HuH-7.5 (cell line): ENCODE measurements around the gene NXN.
"Not testable (repeated sequence)": the region's sequence is repeated elsewhere in the genome, so short reads cannot be mapped to it uniquely, and the experiment has no call there.

Source experiments
- DNase-seq: peaks from one replicate; pipeline ENCODE4 v3.0.0; 2011; ENCODE audit warnings: low spot score

The NXN gene

DNA sequence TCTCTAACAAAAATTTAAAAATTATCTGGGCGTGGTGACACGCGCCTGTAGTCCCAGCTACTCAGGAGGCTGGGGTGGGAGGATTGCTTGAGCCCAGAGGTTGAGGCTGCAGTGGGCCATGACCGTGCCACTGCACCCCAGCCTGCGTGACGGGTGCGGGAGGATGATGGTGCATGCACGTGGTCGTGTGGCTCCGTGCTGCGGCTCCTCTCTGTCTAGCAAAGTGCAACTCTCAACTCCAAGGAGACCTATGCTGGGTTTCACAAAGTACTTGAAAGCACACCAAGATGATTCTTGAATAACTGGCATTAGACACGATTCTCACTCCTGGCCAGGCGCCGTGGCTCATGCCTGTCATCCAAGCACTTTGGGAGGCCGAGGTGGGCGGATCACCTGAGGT is 25.8 kb downstream of the NXN start:
- no peak for DNase-seq

GRCh38 chr17:952592-952991 is 27.0 kb downstream of the NXN start:
- DNase-seq: not testable (repeated sequence)

DNA sequence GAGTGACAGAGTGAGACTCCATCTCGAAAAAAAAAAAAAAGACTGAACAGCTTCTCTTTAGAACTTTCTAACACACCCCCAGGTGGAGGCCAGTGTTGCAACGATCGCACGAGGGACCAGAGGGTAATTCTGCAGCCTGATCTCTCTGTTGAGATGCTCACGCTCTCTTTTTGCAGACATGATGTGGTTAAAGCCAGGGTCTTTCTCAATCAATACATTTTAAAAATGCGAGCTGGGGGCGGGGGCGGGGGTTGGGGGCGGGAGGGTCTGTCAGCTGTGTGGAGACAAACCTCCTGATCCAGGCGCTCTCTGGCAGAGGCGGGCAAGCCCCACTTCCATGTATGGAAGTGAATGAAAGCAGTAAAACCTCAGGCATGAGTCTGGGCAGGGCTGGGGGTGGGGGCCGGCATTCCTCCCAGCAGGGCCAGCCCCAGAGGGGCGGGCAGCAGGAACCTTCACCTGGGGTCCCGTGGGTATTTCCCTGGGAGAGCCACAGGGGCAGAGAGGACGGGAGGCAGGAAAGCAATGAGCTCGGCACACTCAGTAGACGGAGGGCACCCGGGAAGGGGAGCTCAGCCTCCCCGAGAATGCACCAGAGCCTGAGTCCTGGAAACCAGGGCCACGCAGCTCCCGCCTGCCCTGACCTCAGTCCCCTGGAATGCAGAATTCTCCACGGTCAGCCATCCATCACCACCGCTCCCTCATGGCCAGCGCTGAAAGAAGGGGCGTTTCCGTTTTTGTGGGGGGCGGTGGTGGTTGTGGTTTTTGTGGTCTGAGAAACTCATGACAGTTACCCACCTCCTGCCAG is 28.0 kb downstream of the NXN start:
- peak; percentile 64 for DNase-seq

- DNase-seq: no peak
These were observed 29.8 kb downstream of the NXN start for GRCh38 chr17:949623-950303.

- DNase-seq: no peak
These were observed 31.2 kb downstream of the NXN start for GRCh38 chr17:948284-948852.

DNA sequence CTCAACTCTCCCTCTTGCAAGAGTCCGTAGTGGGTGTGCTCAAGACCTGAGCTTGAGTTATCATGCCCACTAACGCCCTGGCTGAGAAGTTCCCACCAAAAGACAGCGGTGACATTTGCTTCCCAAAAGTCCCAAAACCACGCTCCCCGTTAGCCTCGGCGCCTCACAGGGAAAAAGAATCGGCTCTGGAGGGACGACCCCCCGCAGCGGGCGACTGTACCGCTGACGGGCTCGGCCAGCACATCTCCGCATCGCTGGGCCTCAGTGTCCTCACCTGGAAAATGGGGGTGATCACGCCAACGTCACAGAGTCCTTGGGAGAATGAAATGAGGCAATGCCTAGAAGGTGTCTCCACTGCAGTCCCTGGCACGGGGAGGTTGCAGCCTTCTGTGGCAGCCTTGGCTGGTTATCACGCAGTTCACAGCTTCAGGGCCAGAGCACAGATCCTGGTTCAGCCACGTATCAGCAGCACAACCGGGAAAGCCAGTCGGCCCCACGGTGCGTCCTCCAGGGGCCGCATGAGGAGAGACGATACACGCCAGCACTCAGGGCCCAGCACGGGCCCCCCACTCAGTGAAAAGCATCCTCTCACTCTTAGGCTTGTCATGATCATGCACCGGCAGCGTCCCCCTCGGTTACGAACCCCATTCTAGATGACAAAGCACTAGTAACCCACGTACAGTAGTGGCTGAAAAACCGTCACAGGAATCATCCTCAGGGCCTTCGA is 32.9 kb downstream of the NXN start:
- no peak for DNase-seq

DNA sequence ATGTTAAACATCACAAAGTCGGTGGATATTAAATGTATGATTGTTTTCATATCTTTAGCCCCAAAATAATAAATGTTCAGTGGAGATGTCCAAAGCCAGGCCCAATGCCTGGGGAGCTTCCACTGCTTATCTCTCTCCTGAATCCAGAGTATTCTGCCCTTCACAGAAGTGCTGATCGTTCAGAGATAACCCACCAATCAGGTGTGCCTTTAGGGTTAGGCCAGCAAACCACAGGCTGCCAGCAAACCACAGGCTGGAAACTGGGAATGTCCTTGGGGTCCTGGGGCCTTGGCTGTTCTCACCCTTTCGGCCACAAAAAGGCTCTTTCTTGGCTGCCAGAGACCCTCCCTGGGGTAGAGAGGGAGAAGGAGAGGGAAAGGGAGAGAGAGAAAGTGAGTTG is 33.9 kb downstream of the NXN start:
- DNase-seq: no peak

DNA sequence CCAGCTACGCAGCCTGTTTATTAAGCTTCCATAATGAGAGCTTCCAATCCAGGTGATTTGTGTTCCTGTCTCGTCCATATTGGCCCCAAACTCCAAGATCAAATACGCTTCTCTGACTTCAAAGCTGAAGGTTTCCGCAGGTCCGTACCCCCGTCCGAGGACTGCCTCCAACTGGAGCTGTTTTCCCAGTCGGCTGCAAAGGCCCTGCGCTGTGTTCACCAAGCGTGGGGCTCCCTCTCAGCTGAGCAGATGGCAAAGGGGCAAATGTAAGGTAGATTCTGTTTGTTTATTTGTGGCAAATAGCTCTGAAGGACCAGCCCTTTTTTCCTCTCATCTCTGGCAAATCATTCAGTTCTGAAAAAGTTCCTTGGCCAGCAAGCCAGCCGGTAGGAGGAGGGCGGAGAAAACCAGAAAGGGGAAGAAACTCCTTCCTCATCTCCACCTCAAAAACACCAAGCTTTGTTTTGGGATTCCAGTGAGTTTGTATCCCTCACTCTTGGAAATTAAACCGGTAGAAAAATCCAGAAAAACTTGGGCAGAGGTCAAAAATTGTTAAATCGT is 35.2 kb downstream of the NXN start:
- no peak for DNase-seq

- DNase-seq: no peak
These were observed 44.1 kb downstream of the NXN start for GRCh38 chr17:935485-935884.

GRCh38 chr17:933312-934073 is 46.1 kb downstream of the NXN start:
- no peak for DNase-seq

DNA sequence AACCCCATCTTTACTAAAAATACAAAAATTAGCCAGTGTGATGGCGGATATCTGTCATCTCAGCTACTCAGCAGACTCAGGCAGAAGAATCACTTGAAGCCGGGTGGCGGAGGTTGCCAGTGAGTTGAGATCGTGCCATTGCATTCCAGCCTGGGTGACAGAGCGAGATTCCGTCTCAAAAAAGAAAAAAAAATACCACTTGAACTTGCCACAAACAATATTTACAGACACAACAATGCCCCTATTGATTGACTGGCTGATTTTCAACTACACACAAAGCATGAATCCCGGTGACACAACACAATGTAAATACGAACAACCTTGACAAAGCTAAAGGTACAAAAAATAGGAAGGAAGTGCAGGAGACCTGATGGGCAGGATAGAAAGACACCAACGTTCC is 49.3 kb downstream of the NXN start:
- peak; percentile 57 for DNase-seq

DNA sequence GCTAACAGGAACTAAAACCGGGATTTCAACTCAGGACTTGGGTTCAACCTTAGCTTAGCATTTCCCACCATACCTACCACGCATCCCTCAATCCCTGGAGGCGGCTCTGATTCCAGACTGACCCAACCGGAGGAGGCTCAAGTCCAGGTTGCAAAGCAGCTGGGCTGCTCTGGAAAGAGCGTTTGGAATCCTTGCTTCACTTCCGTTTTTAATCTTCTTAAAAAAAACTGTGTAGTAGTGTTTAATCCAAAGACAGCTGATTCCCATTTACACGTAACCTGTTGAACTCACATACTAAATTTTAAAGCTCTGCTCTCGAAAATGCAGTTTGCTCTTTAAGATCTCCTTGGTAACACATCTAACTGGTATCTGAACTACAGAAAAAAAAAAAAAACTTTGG is 50.0 kb downstream of the NXN start:
- DNase-seq: no peak

DNA sequence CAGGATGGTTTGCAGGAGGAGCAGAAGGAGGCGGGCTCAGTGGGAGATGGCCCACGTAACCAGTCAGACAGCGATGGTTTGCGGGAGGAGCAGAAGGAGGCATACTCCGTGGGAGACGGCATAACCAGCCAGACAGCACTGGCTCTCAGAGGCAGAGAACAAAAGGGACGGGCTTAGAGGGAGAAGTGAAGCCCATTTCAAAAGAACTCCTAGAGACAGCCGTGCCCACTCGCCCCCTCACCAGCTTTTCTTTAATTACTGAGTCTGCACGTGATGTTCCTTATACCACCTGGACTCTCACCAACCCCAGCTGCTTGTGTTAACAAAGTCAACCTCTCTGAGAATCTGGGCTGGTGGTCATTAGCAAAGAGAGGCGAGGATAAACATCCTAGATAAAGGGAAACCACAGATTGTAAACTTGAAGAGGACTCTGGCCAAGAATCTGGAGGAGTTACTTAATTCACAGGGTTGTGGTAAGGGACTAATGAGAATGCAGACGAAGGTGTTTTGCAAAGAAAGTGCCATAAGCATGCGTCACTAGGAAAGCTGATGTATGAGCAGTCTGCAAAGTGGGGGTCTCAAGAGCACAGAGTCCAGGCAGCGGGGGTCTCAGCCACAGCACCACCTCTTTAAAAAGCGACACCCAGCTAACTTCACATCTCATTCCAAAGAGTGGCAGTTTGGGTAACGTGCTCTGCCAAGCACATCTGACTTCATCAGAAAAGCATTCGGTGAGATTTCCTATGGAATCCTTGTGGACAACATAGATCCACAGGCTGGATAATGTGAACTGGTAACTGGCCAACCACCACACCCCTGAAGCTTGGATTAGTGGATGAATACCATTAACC is 51.7 kb downstream of the NXN start:
- DNase-seq: no peak

GRCh38 chr17:925817-926216 is 53.8 kb downstream of the NXN start:
- no peak for DNase-seq

GRCh38 chr17:924711-925475 is 54.7 kb downstream of the NXN start:
- DNase-seq: no peak

DNA sequence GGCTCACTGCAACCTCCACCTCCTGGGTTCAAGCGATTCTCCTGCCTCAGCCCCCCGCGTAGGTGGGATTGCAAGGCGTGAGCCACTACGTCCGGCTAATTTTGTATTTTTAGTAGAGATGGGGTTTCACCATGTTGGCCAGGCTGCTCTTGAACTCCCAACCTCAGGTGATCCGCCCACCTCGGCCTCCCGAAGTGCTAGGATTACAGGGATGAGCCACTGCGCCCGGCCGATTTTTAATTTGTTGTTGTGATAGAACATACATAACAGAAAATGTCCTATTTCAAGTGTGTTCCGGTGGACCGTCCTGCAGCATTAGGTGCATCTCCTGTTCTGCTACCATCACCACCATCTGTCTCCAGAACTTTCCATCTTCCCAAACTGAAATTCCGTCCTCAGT is 55.3 kb downstream of the NXN start:
- not testable (repeated sequence) for DNase-seq

GRCh38 chr17:923633-924032 is 55.9 kb downstream of the NXN start:
- no peak for DNase-seq

GRCh38 chr17:921161-921560 is 58.4 kb downstream of the NXN start:
- DNase-seq: no peak

- DNase-seq: no peak
These were observed 59.4 kb downstream of the NXN start for GRCh38 chr17:920190-920589.
